Measurements from ENCODE around the gene PYCR2.

The PYCR2 gene

DNA sequence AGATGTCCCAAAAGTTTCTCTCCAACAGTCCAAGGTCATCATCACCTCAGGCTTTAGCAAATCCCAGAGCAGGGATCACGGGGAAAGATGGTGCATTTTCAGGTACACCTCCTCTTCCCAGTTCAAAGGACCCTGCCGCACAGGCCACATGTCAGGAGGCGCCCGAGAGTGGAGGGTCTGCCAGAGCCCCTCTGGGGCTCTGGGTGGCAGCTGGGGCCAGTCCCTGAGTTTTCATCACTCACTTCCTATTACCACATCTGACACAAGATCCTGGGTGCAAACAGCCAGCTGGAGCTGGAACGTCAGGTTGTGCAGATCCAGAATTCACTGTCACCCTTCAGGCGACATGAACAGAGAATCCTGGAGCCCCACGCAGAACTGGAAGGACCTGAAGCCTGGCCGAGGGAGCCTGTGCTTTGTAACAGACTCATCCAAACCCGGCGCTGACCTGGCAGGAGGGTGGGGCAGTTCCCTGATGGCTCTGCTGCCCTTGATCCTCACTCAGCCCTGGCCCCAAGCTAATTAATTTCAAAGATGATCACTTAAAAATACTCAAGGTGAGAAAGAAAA, 50.7 kb downstream of the PYCR2 start:
- no peak for DNase-seq

DNA sequence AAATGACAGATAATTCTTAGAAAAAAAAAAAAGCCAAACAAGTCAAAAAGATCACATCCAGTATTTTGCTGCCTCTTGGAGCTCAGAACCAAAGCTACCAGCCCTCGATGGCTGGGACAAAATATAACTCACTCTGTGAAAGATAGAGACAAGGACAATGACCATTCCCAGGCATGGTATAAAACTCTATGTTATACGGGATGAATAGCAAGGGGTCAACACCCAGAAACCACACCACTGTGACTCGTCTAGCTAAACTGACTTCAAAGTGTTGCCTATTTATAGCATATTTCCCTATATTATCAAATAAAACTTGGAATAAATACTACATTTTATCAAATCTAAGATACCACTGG, 52.0 kb downstream of the PYCR2 start:
- no peak for DNase-seq

DNA sequence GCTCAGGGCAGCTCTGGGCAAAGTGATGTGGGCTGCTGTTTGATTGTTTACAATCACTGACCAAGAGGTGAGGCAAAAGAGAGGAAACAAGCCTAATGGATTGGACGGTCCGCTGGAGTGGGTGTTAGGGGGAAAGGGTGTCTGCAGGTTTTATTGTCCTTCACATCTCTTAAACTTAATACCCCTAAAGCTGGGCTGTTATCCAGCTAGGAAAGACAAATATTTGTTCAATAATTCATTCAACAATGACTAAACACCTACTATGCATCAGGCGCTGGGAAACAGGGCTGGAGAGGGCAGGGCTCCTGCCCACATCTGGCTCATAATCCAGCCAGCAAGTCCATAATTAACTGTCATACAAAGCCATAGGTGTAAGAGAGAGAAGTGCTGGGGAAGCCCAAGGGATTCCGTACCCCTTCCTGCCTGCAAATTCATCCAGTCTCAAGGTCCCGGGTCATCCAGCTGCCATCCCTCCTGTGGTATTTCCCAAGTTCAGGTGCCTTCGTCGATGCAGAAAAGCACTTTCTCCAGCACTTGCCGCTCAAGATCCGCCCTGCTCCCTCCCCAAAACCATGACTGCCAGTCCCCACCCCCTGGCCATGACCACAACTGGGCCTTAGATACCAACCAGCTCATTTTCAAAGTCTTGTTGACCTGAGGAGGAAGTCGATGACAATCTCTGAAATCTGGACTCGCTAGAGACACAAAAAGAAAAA, 52.5 kb downstream of the PYCR2 start:
- DNase-seq = no peak

- DNase-seq = no peak
Observed at GRCh38 chr1:225870911-225871310, 53.1 kb downstream of the PYCR2 start.
